PC-9 (cell line): ENCODE measurements around the gene CHST7. TPM values are rescaled to one million over a fixed set of nuclear protein-coding genes. Genes with fewer than 3 reads are reported as not detected.

Experiments
- BruUV-seq: library from RNA; stranded (reverse); fragments of 400-500 nt; replicated peaks from 2 replicates; lab custom pipeline; 2021; lab: Mats Ljungman, UMichigan
- CTCF ChIA-PET: fragments of 300-600 bp; sonication (Branson Sonifier 250); formaldehyde crosslinking; loops from one replicate; lab custom pipeline; 2022; ENCODE audit warnings: antibody characterized with exemption; lab: Charles Lee
- POLR2A ChIA-PET: fragments of 300-600 bp; sonication (Branson Sonifier 250); formaldehyde crosslinking; loops from one replicate; lab custom pipeline; 2022; ENCODE audit warnings: antibody characterized with exemption; ENCODE audit not compliant: unreplicated experiment; lab: Charles Lee
- DNase-seq, 2 experiments: peaks; one replicate each; pipeline versions ENCODE4 v3.0.0 to v3.0.0-alpha.2; 2015 to 2022; ENCODE audit warnings: mixed read lengths in 1 of 2
- H2AFZ ChIP-seq: fragments of 200-600 bp; sonication (generic); 2 replicates; pipeline ENCODE4 v1.8.1; 2017; ENCODE audit warnings: antibody characterized with exemption
- H3F3A ChIP-seq: fragments of 200-600 bp; sonication (generic); 2 replicates; pipeline ENCODE4 v1.8.1; 2017; ENCODE audit warnings: antibody characterized with exemption, mild to moderate bottlenecking, low read depth; ENCODE audit not compliant: insufficient read depth
- H3K27ac ChIP-seq: fragments of 200-600 bp; sonication (generic); 2 replicates; pipeline ENCODE4 v1.6.1; 2016; ENCODE audit warnings: mixed run types
- H3K27me3 ChIP-seq: fragments of 200-600 bp; sonication (generic); 2 replicates; pipeline ENCODE4 v1.6.1; 2016; ENCODE audit warnings: low read depth, mixed run types; ENCODE audit not compliant: insufficient read depth
- H3K36me3 ChIP-seq: fragments of 200-600 bp; sonication (generic); 2 replicates; pipeline ENCODE4 v1.6.1; 2016; ENCODE audit warnings: low read depth, mixed run types
- H3K4me1 ChIP-seq: fragments of 200-600 bp; sonication (generic); replicated peaks from 2 replicates; pipeline ENCODE4 v1.6.1; 2016; ENCODE audit warnings: mixed run types; ENCODE audit not compliant: insufficient read depth
- H3K4me2 ChIP-seq: fragments of 200-600 bp; sonication (generic); 2 replicates; pipeline ENCODE4 v1.6.1; 2017; ENCODE audit warnings: mixed run types
- H3K4me3 ChIP-seq: fragments of 200-600 bp; sonication (generic); 2 replicates; pipeline ENCODE4 v1.6.1; 2016; ENCODE audit warnings: mixed run types
- H3K79me2 ChIP-seq: fragments of 200-600 bp; sonication (generic); 2 replicates; pipeline ENCODE4 v1.6.1; 2017; ENCODE audit warnings: low read depth, mixed run types
- H3K9me2 ChIP-seq: fragments of 200-600 bp; sonication (generic); 2 replicates; pipeline ENCODE4 v1.8.1; 2017; ENCODE audit warnings: mild to moderate bottlenecking; ENCODE audit not compliant: insufficient read depth
- H3K9me3 ChIP-seq: fragments of 200-600 bp; sonication (generic); 2 replicates; pipeline ENCODE4 v1.8.1; 2016; ENCODE audit warnings: low read depth; ENCODE audit not compliant: insufficient read depth
- H4K20me1 ChIP-seq: fragments of 200-600 bp; sonication (generic); 2 replicates; pipeline ENCODE4 v1.8.1; 2017; ENCODE audit not compliant: insufficient read depth
- EZH2 ChIP-seq: fragments of 200-600 bp; sonication (generic); IDR thresholded peaks from 2 replicates; pipeline ENCODE4 v1.8.0; 2017; ENCODE audit warnings: antibody characterized with exemption, low read depth
- intact Hi-C: fragments of 100-400 bp; cut with micrococcal nuclease; formaldehyde crosslinking; loops from one replicate; pipeline ENCODE4 v1.10.0; 2022; ENCODE audit not compliant: unreplicated experiment
- total RNA-seq: library from RNA; stranded (reverse); gene quantifications from 2 replicates; pipeline ENCODE4 v1.2.3, GENCODE V29; 2021
- TF ChIP-seq, protein P1 (sequence below): fragments of 200-600 bp; sonication (generic); conservative IDR thresholded peaks from 2 replicates; pipeline ENCODE4 v1.6.1; 2017; ENCODE audit warnings: mixed run types, antibody characterized with exemption, mild to moderate bottlenecking, moderate library complexity

The CHST7 gene
- total RNA-seq, 1 experiment from 2014 or later: 0.94 TPM

DNA sequence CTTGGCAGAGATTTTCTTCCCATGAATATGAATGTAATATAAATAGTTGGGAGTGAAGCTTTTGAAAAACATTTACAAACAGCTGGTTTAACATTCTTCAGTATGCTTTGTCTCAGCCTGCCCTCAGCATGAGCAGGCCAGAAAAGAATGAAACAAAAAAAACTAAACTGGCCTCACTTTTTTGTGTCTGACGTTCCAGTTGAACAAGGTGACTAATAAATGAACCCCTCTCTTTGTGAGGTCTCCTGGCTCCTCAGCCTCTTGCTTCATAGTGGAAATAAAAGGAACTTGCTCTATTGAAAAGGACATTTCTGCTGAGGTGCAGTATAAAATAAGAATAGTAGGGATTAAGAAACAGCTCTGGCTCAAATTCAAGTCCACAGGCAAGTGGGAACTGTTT is 9.4 kb downstream of the CHST7 start:
- Histone ChIP-seq H3K4me3 (no peak overlapping the region), H3K9me3 (no peaks in the 10 kb centered on the region), H4K20me1 (no peaks in the 10 kb centered on the region), H3K36me3 (no peaks in the 10 kb centered on the region), H3K27ac (no peak overlapping the region), H3K27me3 (no peaks in the 10 kb centered on the region), H3K9me2 (no peaks in the 10 kb centered on the region), H3F3A (no peaks in the 10 kb centered on the region), H3K4me2 (no peak overlapping the region), H3K4me1 (no peaks in the 10 kb centered on the region), H3K79me2 (no peaks in the 10 kb centered on the region), H2AFZ (no peak overlapping the region)
- intact Hi-C loops: no loop called here
- no peak for DNase-seq
- ChIA-PET CTCF (no interaction called here), POLR2A (interaction anchor here (0.5 kb wide), 1 partner anchor 77 kb away, joined by 4 read pairs; no protein-coding TSS in a partner anchor)
- BruUV-seq: no TSS peak
- TF ChIP-seq, protein P1, sequence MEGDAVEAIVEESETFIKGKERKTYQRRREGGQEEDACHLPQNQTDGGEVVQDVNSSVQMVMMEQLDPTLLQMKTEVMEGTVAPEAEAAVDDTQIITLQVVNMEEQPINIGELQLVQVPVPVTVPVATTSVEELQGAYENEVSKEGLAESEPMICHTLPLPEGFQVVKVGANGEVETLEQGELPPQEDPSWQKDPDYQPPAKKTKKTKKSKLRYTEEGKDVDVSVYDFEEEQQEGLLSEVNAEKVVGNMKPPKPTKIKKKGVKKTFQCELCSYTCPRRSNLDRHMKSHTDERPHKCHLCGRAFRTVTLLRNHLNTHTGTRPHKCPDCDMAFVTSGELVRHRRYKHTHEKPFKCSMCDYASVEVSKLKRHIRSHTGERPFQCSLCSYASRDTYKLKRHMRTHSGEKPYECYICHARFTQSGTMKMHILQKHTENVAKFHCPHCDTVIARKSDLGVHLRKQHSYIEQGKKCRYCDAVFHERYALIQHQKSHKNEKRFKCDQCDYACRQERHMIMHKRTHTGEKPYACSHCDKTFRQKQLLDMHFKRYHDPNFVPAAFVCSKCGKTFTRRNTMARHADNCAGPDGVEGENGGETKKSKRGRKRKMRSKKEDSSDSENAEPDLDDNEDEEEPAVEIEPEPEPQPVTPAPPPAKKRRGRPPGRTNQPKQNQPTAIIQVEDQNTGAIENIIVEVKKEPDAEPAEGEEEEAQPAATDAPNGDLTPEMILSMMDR: no peak
- no peak for TF ChIP-seq EZH2

DNA sequence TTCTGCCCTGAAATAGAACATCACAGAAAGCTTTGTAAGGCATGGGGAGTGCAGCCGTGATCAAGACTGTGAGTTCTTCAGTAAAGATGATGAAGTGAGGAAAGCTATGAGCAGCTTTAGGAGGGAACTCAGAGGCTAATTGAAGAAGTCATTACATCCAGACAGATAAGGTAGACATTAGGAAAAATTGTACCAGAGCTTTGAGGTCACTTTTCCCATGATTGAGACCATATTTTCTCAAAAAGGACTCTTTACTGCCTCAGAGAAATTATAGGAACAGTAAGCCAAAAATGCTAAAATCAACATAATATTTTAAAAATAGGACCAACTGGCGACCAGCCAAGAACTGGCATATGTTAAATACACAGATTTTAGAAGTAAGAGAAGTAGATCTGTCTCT is 11.2 kb downstream of the CHST7 start:
- H3K79me2 ChIP-seq: no peaks in the 10 kb centered on the region
- no peak for DNase-seq
- no peaks in the 10 kb centered on the region for H4K20me1 ChIP-seq
- no peak overlapping the region for H3K4me2 ChIP-seq
- no peak overlapping the region for H3K4me3 ChIP-seq
- H3F3A ChIP-seq: no peaks in the 10 kb centered on the region
- no TSS peak for BruUV-seq
- intact Hi-C loops: no loop called here
- TF ChIP-seq, protein P1: no peak
- TF ChIP-seq EZH2: no peak
- ChIA-PET POLR2A (interaction anchor here (0.5 kb wide), 1 partner anchor 310 kb away, joined by 7 read pairs; no protein-coding TSS in a partner anchor), CTCF (no interaction called here)
- no peaks in the 10 kb centered on the region for H3K27me3 ChIP-seq
- H3K27ac ChIP-seq: no peak overlapping the region
- H3K9me2 ChIP-seq: no peaks in the 10 kb centered on the region
- no peaks in the 10 kb centered on the region for H3K36me3 ChIP-seq
- no peaks in the 10 kb centered on the region for H3K9me3 ChIP-seq
- H3K4me1 ChIP-seq: no peaks in the 10 kb centered on the region
- no peak overlapping the region for H2AFZ ChIP-seq

DNA sequence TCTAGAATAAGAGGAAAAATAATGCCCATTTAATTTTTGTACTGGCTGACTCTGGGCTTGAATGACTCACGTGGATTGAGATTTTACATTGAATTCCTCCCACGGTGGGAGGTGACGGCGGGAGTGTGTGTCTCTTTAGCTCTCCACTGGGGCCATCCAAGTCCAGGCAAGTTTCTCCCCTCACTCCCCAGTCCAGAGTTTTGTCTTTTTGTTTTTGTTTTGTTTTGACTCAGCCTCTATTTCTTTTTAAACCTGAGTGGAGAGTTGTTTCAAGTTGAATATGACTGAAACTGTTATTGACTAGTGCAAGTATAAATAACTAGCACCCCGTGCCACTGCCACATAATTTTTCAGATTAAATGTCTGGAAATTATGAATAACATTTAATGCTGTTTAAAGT is 13.6 kb downstream of the CHST7 start:
- TF ChIP-seq, protein P1: no peak
- no peak for TF ChIP-seq EZH2
- Histone ChIP-seq H3K9me2 (no peaks in the 10 kb centered on the region), H3F3A (no peaks in the 10 kb centered on the region), H3K79me2 (no peaks in the 10 kb centered on the region), H3K36me3 (no peaks in the 10 kb centered on the region), H3K27ac (no peak overlapping the region), H2AFZ (no peak overlapping the region), H3K4me2 (no peak overlapping the region), H3K27me3 (no peaks in the 10 kb centered on the region), H4K20me1 (no peaks in the 10 kb centered on the region), H3K9me3 (no peaks in the 10 kb centered on the region), H3K4me3 (no peak overlapping the region), H3K4me1 (no peaks in the 10 kb centered on the region)
- intact Hi-C loops: no loop called here
- ChIA-PET POLR2A (no interaction called here), CTCF (no interaction called here)
- no peak for DNase-seq
- BruUV-seq: no TSS peak
